ENCODE data around the gene B4GALT1.

GRCh38 chr9:33147416-33148169 lies 19.5 kb downstream of the B4GALT1 start:
- TF ChIP-seq CTCF (IDR thresholded peaks at IDR 0.05) (no peak), POLR2A (IDR thresholded peaks at IDR 0.05) (no peak)

All from transverse colon (tissue), 3 donors.